ENCODE results near the gene PDE3A. TPM values are rescaled to one million over a fixed set of nuclear protein-coding genes. Genes with fewer than 3 reads are reported as not detected.

Gene PDE3A
- total and polyA plus RNA-seq, 2 of the 4 experiments (the other 2 are of a cell fraction), result 0.09 to 0.18 TPM

GRCh38 chr12:20497707-20498106 is 129.4 kb downstream of the PDE3A start:
- ChIA-PET POLR2A (ENCODE audit: unreplicated experiment) (no interaction called here), CTCF (no interaction called here)
- H3K4me3 ChIP-seq (ENCODE audit: insufficient read depth, low read depth, low read length), result no peak overlapping the region
- no peaks in the 10 kb centered on the region for H3K9me1 ChIP-seq (ENCODE audit: insufficient read depth, low read length)
- H2AK5ac ChIP-seq (ENCODE audit: low read depth, low read length), result no peak overlapping the region
- in situ Hi-C loops (cut with MboI; ENCODE audit: low sequenced_read_pairs) (no loop called here), dilution Hi-C loops (cut with HindIII; ENCODE audit: low sequenced_read_pairs, unreplicated experiment) (no loop called here), intact Hi-C loops (cut with micrococcal nuclease) (no loop called here)
- H2BK5ac ChIP-seq (ENCODE audit: low read depth, low read length, poor library complexity, severe bottlenecking), result no peak overlapping the region
- H3K56ac ChIP-seq (ENCODE audit: extremely low read depth, insufficient read depth, low read length), result no peak overlapping the region
- H2BK20ac ChIP-seq (ENCODE audit: low read depth, low read length), result no peak overlapping the region
- no CpG with 5 or more reads among the region's 3 CpGs for WGBS, 2 experiments (ENCODE audit: extremely low coverage in 2 of 2, insufficient read length in 1 of 2)
- H3K27me3 ChIP-seq (ENCODE audit: control insufficient read depth, insufficient read depth, low read length), result no peaks in the 10 kb centered on the region
- no peaks in the 10 kb centered on the region for H4K20me1 ChIP-seq (ENCODE audit: insufficient read depth, low read length)
- H3K18ac ChIP-seq (ENCODE audit: low read depth, low read length), result no peak overlapping the region
- H2AK9ac ChIP-seq (replicated peaks; ENCODE audit: low read depth, low read length, poor library complexity), result no peak overlapping the region
- H3K4me1 ChIP-seq (ENCODE audit: control insufficient read depth, insufficient read depth, low read length), result peaks cover 9% of the 10 kb centered on the region; the same call in 1 of the 2 replicates
- no peak overlapping the region for H2BK15ac ChIP-seq (ENCODE audit: low read depth, low read length)
- no peak overlapping the region for H3K4me2 ChIP-seq (ENCODE audit: low read depth, low read length)
- no peak overlapping the region for H3K14ac ChIP-seq (replicated peaks; ENCODE audit: low read depth, low read length)
- no peak for DNase-seq
- no peak overlapping the region for H3K23ac ChIP-seq (ENCODE audit: low read depth, low read length)
- H4K8ac ChIP-seq (ENCODE audit: low read depth in 2 of 2, low read length in 2 of 2), result no peak overlapping the region
- no peak for TF ChIP-seq RFX5 (IDR thresholded peaks at IDR 0.05; ENCODE audit: low read depth, low read length)
- TF ChIP-seq POLR2A (IDR thresholded peaks at IDR 0.05; ENCODE audit: low read depth, low read length), result no peak
- TF ChIP-seq RCOR1 (IDR thresholded peaks at IDR 0.05; ENCODE audit: insufficient replicate concordance, low read length), result no peak
- no peak for TF ChIP-seq CTCF (conservative IDR thresholded peaks at IDR 0.05; ENCODE audit: low read depth, low read length)
- no peak for TF ChIP-seq MAFK (IDR thresholded peaks at IDR 0.05; ENCODE audit: low read depth, low read length)
- TF ChIP-seq NFE2L2 (IDR thresholded peaks at IDR 0.05; ENCODE audit: low read depth, low read length), result no peak
- TF ChIP-seq FOS (IDR thresholded peaks at IDR 0.05; ENCODE audit: low read depth, low read length), result no peak
- TF ChIP-seq BHLHE40 (IDR thresholded peaks at IDR 0.05; ENCODE audit: low read depth, low read length), result no peak
- TF ChIP-seq USF2 (IDR thresholded peaks at IDR 0.05; ENCODE audit: low read depth, low read length), result no peak
- no peak for TF ChIP-seq CHD1 (IDR thresholded peaks at IDR 0.05; ENCODE audit: low read depth, low read length)
- no peak for TF ChIP-seq SMC3 (IDR thresholded peaks at IDR 0.05; ENCODE audit: low read depth, low read length)
- TF ChIP-seq RAD21 (IDR thresholded peaks at IDR 0.05; ENCODE audit: low read length), result no peak
- no peak for TF ChIP-seq MAZ (IDR thresholded peaks at IDR 0.05; ENCODE audit: borderline replicate concordance, low read depth, low read length)
- H4K5ac ChIP-seq (ENCODE audit: low read depth, low read length), result no peak overlapping the region
- no peak overlapping the region for H3K27ac ChIP-seq (ENCODE audit: insufficient read depth, low read length)
- no peak overlapping the region for H4K91ac ChIP-seq (ENCODE audit: insufficient read depth, low read depth, low read length)
- BruUV-seq (replicated peaks), result no TSS peak
- H2BK120ac ChIP-seq (ENCODE audit: low read depth, low read length), result no peak overlapping the region
- H3K9ac ChIP-seq (ENCODE audit: low read depth, low read length), result no peak overlapping the region
- H3K4ac ChIP-seq (ENCODE audit: low read depth, low read length), result no peak overlapping the region
- H3K79me1 ChIP-seq (ENCODE audit: low read depth in 1 of 2, low read length in 2 of 2), result no peaks in the 10 kb centered on the region
- H3K9me3 ChIP-seq (ENCODE audit: control insufficient read depth, insufficient read depth, low read length), result no peaks in the 10 kb centered on the region
- no peaks in the 10 kb centered on the region for H3K36me3 ChIP-seq (ENCODE audit: control insufficient read depth, insufficient read depth, low read length)
- no peak overlapping the region for H2AFZ ChIP-seq (replicated peaks; ENCODE audit: low read length, poor library complexity)
- no peak for ATAC-seq (ENCODE audit: low read depth)

Data from IMR-90 (cell line).